Measurements from ENCODE around the gene TUBB4B. TPM values are rescaled to one million over a fixed set of nuclear protein-coding genes. Genes with fewer than 3 reads are reported as not detected.

Gene TUBB4B
- total RNA-seq, 1 donor from 2014 or later: 132 TPM

- DNase-seq (ENCODE audit: extremely low spot score, unreplicated experiment): no peak
- no peaks in the 10 kb centered on the region for H3K36me3 Mint-ChIP-seq (ENCODE audit: unreplicated experiment)
- no peaks in the 10 kb centered on the region for H3K27me3 Mint-ChIP-seq (ENCODE audit: unreplicated experiment)
- no peaks in the 10 kb centered on the region for H3K9me3 Mint-ChIP-seq (ENCODE audit: unreplicated experiment)
- H3K27ac Mint-ChIP-seq (ENCODE audit: unreplicated experiment): no peak overlapping the region
- H3K4me3 Mint-ChIP-seq (ENCODE audit: unreplicated experiment): no peak overlapping the region
- TF ChIP-seq CTCF (IDR thresholded peaks at IDR 0.05): no peak
- peaks cover 4% of the 10 kb centered on the region for H3K4me1 Mint-ChIP-seq (ENCODE audit: unreplicated experiment)
Measured at GRCh38 chr9:137229903-137230704, 11.0 kb upstream of the TUBB4B start.

- H3K27me3 Mint-ChIP-seq (ENCODE audit: unreplicated experiment): no peaks in the 10 kb centered on the region
- H3K9me3 Mint-ChIP-seq (ENCODE audit: unreplicated experiment): no peaks in the 10 kb centered on the region
- H3K27ac Mint-ChIP-seq (ENCODE audit: unreplicated experiment): no peak within 1 kb of the TSS
- no peak for TF ChIP-seq CTCF (IDR thresholded peaks at IDR 0.05)
- H3K4me1 Mint-ChIP-seq (ENCODE audit: unreplicated experiment): peaks cover 4% of the 10 kb centered on the region
- no peak for DNase-seq (ENCODE audit: extremely low spot score, unreplicated experiment)
- no peak within 1 kb of the TSS for H3K4me3 Mint-ChIP-seq (ENCODE audit: unreplicated experiment)
- H3K36me3 Mint-ChIP-seq (ENCODE audit: unreplicated experiment): no peaks in the 10 kb centered on the region
Measured at GRCh38 chr9:137230705-137231371, 10.2 kb upstream of the TUBB4B start, which contains the start of gene SLC34A3. SLC34A3 (plus strand) TSS chr9:137230901; CDS start chr9:137231703, 802 bp downstream.

GRCh38 chr9:137231372-137232039 is 9.6 kb upstream of the TUBB4B start:
- TF ChIP-seq CTCF (IDR thresholded peaks at IDR 0.05): no peak
- Mint-ChIP-seq H3K27ac (ENCODE audit: unreplicated experiment) (no peak overlapping the region), H3K9me3 (ENCODE audit: unreplicated experiment) (no peaks in the 10 kb centered on the region), H3K4me3 (ENCODE audit: unreplicated experiment) (no peak overlapping the region), H3K4me1 (ENCODE audit: unreplicated experiment) (peaks cover 4% of the 10 kb centered on the region), H3K36me3 (ENCODE audit: unreplicated experiment) (no peaks in the 10 kb centered on the region), H3K27me3 (ENCODE audit: unreplicated experiment) (no peaks in the 10 kb centered on the region)
- no peak for DNase-seq (ENCODE audit: extremely low spot score, unreplicated experiment)

GRCh38 chr9:137232101-137232500 is 9.0 kb upstream of the TUBB4B start:
- Mint-ChIP-seq H3K27ac (ENCODE audit: unreplicated experiment) (no peak overlapping the region), H3K27me3 (ENCODE audit: unreplicated experiment) (no peaks in the 10 kb centered on the region), H3K36me3 (ENCODE audit: unreplicated experiment) (no peaks in the 10 kb centered on the region), H3K4me1 (ENCODE audit: unreplicated experiment) (peaks cover 4% of the 10 kb centered on the region), H3K4me3 (ENCODE audit: unreplicated experiment) (no peak overlapping the region), H3K9me3 (ENCODE audit: unreplicated experiment) (no peaks in the 10 kb centered on the region)
- DNase-seq (ENCODE audit: extremely low spot score, unreplicated experiment): no peak
- TF ChIP-seq CTCF (IDR thresholded peaks at IDR 0.05): no peak

- no peak for DNase-seq (ENCODE audit: extremely low spot score, unreplicated experiment)
- no peak overlapping the region for H3K4me3 Mint-ChIP-seq (ENCODE audit: unreplicated experiment)
- H3K27ac Mint-ChIP-seq (ENCODE audit: unreplicated experiment): no peak overlapping the region
- no peaks in the 10 kb centered on the region for H3K36me3 Mint-ChIP-seq (ENCODE audit: unreplicated experiment)
- H3K27me3 Mint-ChIP-seq (ENCODE audit: unreplicated experiment): no peaks in the 10 kb centered on the region
- H3K9me3 Mint-ChIP-seq (ENCODE audit: unreplicated experiment): no peaks in the 10 kb centered on the region
- TF ChIP-seq CTCF (IDR thresholded peaks at IDR 0.05): no peak
- peaks cover 2% of the 10 kb centered on the region for H3K4me1 Mint-ChIP-seq (ENCODE audit: unreplicated experiment)
Measured at GRCh38 chr9:137232510-137232909, 8.6 kb upstream of the TUBB4B start.
